GM21717 (cell line): ENCODE results near the gene HSD17B4.
A peak's percentile ranks its signal among the peaks of the same experiment; 100 is the strongest.
"Not testable (repeated sequence)": the region's sequence is repeated elsewhere in the genome, so short reads cannot be mapped to it uniquely, and the experiment has no call there.

Experiments
- ATAC-seq: cut with Tn5 transposase; IDR thresholded peaks from one replicate; pipeline ENCODE4 v1.9.1; 2021; ENCODE audit warnings: mild to moderate bottlenecking, moderate library complexity; ENCODE audit not compliant: unreplicated experiment

The HSD17B4 gene

GRCh38 chr5:119476341-119476740 lies 24.0 kb downstream of the HSD17B4 start:
- ATAC-seq = no peak

- ATAC-seq = no peak
These were observed 26.5 kb downstream of the HSD17B4 start for GRCh38 chr5:119478781-119479180.

GRCh38 chr5:119480629-119481028 lies 28.3 kb downstream of the HSD17B4 start:
- ATAC-seq = not testable (repeated sequence)

- ATAC-seq = no peak
These were observed 30.9 kb downstream of the HSD17B4 start for GRCh38 chr5:119483155-119483554.

GRCh38 chr5:119484884-119485283 lies 32.6 kb downstream of the HSD17B4 start:
- ATAC-seq = no peak

GRCh38 chr5:119501671-119502179 lies 49.4 kb downstream of the HSD17B4 start:
- no peak for ATAC-seq

GRCh38 chr5:119503939-119504338 lies 51.6 kb downstream of the HSD17B4 start:
- not testable (repeated sequence) for ATAC-seq

GRCh38 chr5:119512277-119512676 lies 60.0 kb downstream of the HSD17B4 start:
- ATAC-seq = no peak

GRCh38 chr5:119515192-119515591 lies 62.9 kb downstream of the HSD17B4 start:
- ATAC-seq = no peak

GRCh38 chr5:119517115-119517514 lies 64.8 kb downstream of the HSD17B4 start:
- not testable (repeated sequence) for ATAC-seq

GRCh38 chr5:119521232-119521631 lies 68.9 kb downstream of the HSD17B4 start:
- no peak for ATAC-seq

- ATAC-seq = no peak
These were observed 70.5 kb downstream of the HSD17B4 start for GRCh38 chr5:119522841-119523240.

GRCh38 chr5:119524485-119524884 lies 72.2 kb downstream of the HSD17B4 start:
- ATAC-seq = no peak

GRCh38 chr5:119527351-119527750 lies 75.1 kb downstream of the HSD17B4 start:
- no peak for ATAC-seq

- ATAC-seq = no peak
These were observed 77.5 kb downstream of the HSD17B4 start for GRCh38 chr5:119529811-119530210.

- ATAC-seq = no peak
These were observed 80.3 kb downstream of the HSD17B4 start for GRCh38 chr5:119532637-119533036.

GRCh38 chr5:119537704-119538103 lies 85.4 kb downstream of the HSD17B4 start:
- peak; percentile 100 for ATAC-seq

- no peak for ATAC-seq
These were observed 89.4 kb downstream of the HSD17B4 start for GRCh38 chr5:119541716-119542115.

- no peak for ATAC-seq
These were observed 99.5 kb downstream of the HSD17B4 start for GRCh38 chr5:119551819-119552218.

- no peak for ATAC-seq
These were observed 102.3 kb downstream of the HSD17B4 start for GRCh38 chr5:119554597-119554996.

- no peak for ATAC-seq
These were observed 118.6 kb downstream of the HSD17B4 start for GRCh38 chr5:119570910-119571309.

- ATAC-seq = peak; percentile 82
These were observed 126.6 kb downstream of the HSD17B4 start for GRCh38 chr5:119578937-119579336.

GRCh38 chr5:119582987-119583386 lies 130.7 kb downstream of the HSD17B4 start:
- no peak for ATAC-seq
